NCI-H2029 treated with DMSO at 0.1 percent for 48 hours (cell line): ENCODE results near the gene POLR2F.

ENCODE experiments used
- DNase-seq: peaks from one replicate; lab custom pipeline; 2025; lab: John Stamatoyannopoulos, UW

The POLR2F gene

DNA sequence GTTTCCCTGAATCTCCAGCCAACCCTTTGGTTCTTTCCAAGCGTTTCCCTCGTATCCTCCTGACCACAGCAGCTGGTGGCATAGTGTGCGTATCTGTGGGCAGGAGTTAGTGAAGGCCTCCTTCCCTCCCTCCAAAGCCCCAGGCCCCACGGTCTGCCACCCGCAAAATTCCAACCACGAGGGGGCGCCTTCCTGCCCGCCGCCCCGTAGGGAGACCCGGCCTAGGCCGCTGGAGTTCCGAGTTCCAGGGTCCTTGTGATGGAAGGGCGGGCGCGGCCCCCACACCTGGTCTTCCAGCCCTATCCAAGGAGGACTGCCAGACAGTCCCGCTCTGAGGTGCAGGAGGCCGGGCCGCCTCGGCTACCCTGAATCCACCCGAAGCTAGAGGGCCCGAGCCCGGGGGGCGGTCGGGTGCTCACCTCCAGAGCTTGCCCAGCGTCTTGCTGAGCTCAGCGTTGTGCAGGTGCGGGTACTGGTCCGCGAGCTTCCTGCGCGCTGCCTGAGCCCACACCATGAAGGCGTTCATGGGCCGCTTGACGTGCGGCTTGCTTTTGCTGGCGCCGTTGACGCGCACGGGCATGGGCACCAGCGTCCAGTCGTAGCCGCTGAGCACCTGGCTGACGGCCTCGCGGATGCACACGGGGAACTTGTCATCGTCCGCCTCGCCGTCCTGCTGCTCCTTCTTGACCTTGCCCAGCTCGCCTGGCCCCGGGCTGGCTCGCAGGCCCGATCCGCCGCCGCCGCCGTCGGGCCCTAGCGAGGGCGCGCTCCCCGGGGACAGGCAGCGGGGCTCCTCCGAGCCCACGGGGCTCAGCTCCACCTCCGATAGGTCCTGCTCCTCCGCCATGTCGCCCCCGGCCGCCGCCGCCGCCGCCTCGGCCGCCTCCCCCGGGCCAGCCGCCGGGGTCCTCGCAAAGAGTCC, 29.7 kb downstream of the POLR2F start:
- no peak for DNase-seq

DNA sequence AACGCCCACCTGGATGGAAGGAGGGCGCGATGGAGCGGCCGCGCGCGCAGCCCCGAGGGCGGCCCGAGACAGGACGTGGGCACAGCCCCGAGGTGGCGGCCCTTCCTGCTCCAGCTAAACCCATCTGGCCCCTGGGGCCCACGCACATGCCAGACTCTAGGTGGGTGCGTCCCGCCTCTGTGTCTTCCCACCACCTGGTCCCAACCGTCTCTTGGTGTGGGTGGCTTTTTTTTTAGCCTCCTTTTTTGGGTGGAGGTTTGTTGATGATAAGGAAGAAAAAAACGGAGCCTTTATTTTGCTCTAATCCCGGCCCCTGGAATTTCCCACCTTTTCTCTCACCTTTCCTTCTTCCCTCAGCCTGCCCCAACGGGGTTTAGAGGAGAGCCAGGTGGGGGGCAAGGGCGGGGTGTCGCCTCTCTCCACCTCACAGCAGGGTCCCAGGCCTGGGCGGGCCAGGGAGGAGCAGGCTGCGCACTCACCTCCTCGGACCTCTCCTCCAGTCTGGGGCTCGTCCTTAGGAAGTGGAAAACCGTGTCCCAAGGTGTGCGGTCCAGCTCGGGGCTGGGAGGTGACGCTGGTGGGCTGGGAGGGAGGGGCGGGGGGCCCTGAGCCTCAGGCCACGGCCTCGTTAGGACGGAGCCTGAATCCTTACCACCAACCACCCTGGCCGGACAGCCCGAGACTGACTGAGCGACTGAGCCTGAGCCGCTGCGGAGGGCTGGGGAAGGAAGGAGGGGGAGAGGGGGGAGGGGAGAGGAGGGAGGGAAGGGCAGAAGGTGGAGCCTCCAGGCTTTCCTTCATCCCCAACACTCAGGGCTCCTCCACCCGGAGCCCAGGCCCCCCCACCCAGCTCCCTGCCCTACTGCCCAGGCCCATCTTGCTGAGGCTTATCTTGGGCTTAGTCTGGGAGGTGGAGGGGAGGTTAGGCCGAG, 30.6 kb downstream of the POLR2F start, which contains the start of gene SOX10:
SOX10 (minus strand) TSS at position 696 of the 932 bp plus-strand sequence. CDS start 771 bp downstream, outside the sequence.
- DNase-seq, result no peak

DNA sequence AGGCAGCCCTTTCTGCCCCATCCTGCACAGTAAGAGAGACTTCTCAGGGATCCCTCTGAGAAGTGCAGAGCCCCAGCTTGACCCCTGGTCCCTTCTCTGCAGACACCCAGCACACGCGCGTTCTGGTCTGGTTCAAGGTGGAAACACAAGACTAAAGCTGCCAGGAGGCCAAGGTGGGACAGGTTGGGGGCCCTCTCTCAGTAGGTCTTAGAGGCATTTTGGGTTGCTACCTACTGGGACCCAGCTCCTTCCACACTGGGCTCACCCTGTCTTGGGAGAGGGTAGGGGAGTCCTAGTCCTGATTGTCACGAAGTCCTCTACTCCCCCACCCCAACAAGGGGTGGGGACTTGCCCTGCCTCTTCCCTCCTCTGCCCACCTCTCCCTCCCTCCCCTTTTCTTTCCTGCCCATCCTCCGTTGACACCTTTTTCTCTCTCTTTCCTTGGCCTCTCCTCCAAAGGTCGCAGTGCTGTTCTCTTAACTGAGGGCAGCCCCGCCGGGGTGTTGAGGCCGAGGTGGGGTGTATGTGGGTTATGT, 31.6 kb downstream of the POLR2F start:
- no peak for DNase-seq

DNA sequence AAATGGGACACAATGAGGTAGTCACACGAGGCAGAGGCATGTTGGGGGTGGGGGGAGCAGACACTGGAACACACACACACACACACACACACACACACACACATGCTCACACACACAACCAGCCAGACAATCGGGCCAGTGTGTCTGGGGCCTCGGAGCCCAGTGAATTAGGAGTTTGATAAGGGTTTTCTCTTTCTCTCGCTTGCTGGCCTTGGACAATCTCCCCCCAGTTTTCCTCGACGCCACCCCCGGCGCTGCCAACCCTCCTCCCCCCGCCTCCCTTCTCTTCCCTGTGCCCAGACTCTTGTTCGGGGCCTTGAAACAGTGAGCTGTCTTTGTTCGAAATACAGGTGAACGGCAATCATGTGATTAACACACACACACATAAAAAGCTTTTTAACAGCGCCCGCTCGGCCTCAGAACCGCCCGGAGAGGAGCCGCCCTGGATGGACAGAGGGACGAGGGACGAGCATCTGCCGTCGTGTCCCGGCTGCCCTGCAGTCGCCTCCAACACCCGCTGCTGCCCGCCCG, 32.3 kb downstream of the POLR2F start:
- DNase-seq, result no peak

DNA sequence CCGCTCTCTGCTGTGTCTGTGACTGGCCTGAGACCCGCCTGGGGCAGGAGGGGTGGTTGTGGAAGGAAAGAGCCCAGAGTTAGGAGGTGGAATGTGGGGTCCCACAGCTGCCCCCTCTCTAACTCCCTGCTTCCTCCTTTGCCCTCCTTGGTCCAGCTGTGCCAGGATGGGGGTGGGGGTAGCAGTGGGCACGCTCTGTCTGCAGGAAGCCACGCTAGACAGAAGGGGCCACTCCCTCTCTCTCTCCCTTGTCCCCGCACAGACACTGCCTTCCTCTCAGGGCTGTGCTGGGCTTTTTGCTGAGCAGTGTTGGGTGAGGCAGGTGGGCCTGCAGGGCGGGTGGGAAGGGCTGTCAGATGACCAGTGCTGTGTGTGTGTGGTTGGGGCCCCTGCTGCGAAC, 32.9 kb downstream of the POLR2F start:
- DNase-seq, result no peak

DNA sequence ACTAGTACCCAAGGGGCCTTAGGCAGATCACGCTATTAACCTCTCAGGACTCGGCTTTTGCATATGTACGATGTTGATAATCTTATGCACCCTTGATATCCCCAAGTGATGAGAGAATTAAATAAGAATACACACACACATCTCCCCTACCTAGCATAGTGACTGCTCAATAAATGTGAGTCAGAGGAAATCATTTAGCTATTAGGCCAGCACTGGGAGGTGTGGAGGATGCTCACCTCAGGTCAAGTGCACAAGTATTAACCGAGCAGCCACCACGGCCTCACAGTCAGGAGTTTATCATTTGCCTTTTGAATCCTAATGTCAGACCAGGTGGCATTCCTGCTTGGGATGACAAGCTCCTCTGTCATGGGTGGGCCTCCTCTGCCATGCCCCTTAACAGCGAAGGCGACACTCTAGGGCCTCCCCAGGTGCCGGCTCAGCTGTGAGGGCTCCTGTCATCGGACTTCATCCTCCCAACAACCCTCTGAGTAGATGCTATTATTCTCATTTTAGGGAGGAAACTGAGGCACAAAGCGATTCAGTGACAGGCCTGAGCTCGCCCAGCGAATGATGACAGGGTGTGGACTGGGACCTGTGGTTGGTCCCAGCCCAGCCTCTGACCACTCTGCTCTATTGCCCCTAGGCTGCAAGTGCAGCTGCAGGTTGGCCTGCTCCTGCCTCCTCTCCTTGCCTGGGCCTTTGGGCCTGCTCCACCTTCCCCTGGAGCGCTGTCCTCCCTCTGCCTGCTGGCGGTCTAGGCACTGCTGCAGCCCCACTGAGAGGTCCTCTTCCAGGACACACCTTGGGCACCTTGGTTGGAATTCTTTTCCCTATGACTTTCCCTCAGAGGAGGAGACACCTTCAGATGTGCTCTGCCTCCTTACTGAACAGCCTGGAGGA, 35.9 kb downstream of the POLR2F start:
- DNase-seq, result no peak

DNA sequence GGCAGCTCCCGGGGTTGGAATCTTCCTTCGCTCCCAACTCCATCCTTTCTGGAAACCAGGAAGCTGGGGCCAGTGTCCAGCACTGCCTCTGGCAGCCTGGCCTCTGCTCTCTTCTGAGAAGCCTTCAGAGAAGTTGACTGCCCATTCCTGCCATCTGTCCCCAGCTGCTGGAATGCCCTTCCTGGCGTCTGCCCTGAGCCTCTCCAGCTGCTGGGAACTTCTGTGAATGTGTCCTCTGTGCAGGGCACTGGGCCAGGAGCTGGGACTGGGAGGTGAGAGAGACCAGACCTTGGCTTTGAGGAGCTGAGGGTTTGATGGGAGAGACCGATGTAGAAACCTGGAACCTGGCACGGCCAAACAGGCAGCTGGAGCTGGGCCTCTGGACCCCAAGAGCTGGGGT, 36.8 kb downstream of the POLR2F start:
- no peak for DNase-seq

DNA sequence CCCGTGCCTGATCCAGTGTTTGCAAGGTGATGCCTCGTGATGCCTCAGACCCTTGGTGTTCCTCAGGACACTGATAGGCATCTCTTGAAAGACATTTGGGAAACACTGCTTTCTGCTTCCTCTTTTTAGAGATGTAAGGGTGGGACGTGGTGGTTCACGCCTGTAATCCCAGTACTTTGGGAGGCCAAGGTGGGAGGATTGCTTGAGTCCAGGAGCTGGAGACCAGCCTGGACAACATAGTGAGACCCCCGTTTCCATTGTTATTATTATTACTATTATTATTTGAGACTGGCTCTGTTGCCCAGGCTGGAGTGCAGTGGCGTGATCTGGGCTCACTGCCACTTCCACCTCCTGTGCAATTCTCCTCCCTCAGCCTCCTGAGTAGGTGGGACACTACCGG, 37.4 kb downstream of the POLR2F start:
- DNase-seq, result no peak

DNA sequence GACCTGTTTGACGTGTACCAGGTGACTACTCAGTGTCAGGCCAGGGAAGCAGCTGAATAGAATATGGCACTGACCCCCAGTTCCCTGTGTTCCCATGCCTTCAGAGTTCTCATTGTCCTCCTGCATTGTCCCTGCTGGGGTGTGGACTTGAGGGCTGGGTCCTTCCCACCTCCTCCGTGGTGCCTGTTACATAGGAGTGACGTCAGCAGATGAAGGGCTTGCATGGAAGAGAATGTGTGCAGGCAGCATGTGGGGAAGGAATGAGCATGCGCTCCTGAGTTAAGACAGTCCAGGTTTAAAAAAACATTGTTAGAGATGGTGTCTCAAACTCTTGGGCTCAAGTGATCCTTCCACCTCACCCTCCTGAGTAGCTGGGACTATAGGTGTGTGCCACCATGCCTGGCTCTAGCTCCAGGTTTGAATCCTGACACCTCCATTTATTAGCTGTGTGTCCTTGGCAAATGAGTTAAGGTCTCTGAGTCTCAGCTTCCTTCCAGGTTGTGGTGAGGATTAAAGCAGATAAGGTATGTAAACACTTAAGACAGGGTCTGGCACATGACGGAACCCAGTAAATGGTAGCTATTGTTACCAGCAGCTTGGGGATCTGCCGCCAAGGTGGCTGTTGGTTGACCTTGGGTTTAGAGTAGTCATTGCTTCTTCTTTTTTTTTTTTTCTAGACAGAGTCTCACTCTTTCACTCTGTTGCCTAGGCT, 38.4 kb downstream of the POLR2F start:
- DNase-seq, result no peak

DNA sequence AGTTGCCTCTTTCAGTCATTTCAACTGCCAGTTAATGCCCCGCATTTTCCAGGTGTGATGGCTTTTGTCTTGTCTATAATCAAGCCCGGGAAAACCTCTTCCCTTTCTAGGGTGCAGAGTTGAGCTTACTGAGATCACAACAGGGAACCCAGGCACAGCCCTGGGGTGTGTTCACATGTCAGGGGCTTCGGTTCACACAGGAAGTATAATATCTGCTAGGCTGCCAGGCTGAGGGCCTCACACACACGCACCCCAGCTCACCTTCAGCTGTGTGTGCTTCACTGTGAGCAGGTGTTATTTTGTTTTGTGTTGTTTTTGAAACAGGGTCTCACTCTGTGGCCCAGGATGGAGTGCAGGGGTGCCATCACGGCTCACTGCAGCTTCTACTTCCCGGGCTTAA, 40.5 kb downstream of the POLR2F start:
- DNase-seq, result no peak

DNA sequence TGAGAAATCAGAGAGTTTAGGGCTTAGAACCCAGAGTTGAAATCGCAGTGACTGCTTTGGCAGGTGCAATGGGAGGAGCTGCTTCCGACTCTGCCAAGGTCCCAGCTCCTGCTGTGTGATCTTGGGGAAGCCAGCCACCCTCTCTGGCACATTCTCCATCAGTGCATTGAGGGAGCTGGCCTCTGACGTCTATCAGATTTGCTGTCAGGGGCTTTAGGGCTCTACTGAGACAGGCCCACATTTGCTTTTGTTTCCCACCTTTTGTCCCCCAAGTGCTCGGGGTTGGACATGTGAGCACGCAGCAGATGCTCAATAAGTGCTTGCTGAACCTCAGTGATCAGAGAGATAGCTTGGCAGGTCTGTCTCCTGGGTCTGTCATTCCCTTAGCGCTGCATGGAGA, 41.5 kb downstream of the POLR2F start:
- no peak for DNase-seq

DNA sequence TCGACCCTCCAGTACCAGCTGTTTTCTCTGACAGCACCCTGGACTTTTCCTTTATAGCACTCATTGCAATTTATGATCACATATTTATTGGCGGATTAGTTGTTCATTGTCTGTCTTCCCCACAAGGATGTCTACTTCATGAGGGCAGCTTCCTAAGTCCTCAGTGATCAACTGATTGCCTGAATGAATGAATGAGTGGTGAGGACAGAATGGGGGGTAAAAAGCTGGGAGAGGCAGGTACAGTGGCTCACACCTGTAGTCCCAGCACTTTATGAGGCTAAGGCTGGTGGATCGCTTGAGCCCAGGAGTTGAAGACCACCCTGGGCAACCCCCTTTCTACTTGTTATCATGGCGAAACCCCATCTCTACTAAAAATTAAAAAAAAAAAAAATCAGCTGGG, 42.0 kb downstream of the POLR2F start:
- DNase-seq, result no peak

DNA sequence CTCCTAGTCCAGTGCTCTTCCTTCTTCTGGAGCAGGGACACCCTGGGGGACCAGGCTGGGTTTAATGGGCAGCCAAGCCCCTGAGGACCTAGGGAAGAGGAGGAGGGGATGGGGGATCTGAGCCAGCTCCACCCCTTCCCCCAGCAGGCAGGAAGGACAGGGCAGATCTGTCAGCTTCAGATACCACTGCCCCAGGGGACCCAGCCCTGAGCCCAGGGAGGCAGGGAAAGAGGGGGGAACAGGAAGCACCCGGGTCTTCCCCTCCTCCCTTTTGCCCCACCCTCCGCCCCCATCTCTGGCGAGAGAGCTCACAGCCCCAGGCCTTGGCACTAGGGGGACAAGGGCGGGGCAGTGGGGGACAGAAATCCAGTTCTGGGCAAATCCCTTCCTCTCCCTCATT, 42.6 kb downstream of the POLR2F start:
- DNase-seq, result no peak

DNA sequence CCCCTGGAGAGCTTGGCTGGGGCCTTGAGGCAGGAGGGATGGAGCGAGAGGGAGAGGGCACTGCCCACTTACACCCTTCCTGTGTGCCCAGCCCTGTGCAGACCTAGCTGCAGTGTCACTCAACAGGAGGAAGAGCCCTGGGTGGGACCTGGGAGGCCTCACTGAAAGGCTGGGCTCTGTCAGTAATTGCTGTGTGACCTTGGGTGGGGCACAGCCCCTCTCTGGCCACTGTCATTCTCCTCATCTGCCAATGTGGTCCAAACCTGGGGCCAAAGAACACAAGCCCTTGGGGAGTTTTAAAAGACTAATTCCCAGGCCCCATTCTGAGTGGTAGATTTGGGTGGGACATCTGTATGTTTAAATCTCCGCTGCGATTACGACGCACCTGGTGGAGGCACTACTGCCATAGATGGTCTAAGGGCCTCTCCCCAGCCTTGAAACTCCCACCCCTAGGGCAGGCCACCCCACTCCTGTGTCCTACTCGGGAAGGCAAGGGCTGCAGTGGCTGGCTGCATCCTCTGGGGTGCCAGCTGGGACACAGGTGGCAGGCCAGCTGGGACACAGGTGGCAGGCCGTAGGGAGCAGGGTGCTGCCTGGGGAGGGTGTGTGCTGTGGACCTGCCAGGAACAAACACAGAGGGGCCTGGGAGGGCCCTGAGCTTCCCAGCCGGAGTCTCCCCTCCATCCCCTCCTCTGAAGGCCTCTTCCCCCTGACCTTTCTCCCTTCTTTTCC, 43.2 kb downstream of the POLR2F start:
- DNase-seq, result no peak

DNA sequence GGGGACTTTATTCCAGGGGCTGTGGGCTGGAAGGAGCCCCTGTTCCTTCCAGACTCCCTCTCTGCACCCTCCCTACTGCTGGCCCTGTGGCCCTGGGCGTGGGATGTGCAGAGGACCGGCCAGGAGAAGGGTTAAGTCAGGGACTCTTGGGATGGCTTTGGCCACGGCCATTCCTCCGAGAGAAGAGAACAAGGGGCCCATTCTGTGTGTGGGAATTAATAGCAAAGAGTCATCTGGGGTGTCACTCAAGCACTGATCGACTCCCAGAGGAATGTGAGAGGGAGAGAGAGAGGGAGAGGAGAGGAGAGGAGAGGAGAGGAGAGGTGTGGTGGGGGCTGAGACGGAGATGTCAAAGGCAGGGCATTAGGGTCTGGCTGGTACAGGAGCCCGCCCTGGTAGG, 45.0 kb downstream of the POLR2F start:
- no peak for DNase-seq

DNA sequence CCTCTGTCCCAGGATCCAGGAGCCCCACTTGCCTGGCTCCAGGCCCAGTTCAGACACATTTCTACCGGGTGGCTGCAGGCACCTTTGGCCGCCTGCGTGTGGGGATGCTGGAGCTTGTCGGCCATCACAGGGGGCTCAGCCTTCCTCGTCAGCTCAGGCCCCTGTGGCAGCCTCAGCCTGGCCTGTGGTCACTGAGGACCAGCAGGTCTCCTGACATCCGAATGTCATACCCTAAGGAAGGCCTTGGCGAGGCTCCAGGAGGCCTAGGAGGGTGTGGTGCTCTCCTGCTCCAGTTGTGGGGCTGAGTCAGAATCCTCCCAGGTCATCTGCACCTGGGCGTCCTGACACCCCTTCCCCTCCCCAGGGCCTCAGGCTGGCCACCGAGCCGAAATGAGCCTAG, 45.7 kb downstream of the POLR2F start:
- no peak for DNase-seq

DNA sequence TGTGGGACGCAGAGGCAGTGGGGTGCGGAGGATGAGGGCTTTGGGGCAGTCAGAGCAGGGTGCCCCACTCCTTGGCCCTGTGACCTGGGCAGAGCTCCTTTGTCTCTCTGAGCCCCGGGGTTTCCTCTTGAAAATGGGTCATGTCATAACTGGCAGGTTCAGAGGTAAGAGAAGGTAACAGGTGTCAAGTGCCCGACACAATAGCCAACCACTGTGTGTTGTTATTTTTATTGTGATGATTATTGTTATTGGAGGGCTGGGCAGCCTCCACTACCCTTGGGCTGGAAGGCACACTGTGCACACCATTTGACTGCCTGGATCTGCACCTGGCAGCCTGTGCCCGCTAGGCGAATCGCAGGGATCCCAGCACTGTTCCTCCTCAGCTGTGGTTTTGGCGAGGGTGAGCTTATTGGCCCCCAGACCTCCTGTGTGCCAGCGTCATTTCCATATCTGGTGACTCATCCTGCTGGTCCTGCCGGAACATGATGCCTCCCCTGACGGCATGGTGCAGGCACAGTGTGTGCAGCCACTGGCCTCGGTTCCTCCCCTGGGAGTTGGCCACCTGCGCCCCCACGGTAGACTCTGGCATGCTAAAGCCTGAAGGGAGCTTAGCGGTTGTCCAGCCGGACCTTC, 46.3 kb downstream of the POLR2F start:
- DNase-seq, result no peak

DNA sequence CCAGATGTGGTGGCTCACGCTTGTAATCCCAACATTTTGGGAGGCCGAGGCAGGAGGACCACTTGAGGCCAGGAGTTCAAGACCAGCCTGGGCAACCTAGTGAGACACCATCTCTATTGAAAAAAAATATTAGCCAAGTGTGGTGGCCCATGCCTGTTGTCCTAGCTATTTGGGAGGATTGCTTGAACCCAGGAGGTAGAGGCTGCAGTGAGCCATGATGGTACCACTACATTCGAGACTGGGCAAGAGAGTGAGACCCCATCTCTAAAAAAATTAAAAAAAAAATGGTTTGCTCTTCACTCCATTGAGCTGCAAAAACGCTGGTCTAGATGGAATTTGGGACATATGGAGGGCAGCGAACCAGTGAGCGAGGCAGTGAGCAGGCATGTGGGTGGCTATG, 52.4 kb downstream of the POLR2F start:
- no peak for DNase-seq

DNA sequence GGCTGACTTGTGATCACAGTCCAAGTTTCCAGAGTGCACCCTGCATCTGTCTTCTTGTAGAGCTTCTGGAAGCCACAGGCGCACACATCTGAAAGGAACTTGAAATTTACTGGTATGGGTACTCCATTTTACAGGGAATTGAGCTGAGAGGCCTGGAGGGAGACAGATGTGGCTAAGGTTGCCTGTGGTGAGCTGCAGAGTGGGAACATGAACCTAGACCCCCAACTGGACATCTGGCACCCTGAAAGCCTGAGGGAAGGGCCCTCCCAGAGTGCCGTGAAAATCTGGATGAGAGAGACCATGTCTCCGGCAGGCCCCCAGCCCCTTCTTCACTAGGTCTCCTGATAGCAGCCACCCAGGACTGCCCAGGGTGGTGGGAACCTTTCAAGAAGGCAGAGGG, 53.4 kb downstream of the POLR2F start:
- DNase-seq, result no peak
